HG02763 (cell line): Measurements from ENCODE around the gene HIVEP2.

Source experiments
- ATAC-seq: cut with Tn5 transposase; IDR thresholded peaks from one replicate; pipeline ENCODE4 v1.9.1; 2021; ENCODE audit warnings: mild to moderate bottlenecking, moderate library complexity; ENCODE audit not compliant: unreplicated experiment

HIVEP2 gene

DNA sequence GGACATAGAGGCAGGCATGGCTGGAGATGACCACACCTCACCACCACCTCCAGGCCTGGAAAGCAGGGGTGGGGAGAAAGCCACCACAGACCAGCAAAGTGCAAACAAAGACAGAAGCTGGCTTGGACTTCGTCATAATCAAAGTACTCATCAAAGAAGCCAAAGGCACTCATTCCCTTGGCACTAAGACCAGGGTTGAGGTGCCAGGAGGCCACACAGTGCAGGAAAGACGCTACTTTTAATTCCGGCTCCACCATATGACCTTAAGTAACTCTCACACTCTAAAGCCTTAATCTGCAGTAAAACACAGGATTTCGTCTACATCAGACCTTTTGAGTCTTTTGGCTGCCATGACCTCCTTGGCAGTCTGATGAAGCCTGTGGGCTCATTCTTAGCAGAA is 123.1 kb downstream of the HIVEP2 start:
- ATAC-seq: no peak

DNA sequence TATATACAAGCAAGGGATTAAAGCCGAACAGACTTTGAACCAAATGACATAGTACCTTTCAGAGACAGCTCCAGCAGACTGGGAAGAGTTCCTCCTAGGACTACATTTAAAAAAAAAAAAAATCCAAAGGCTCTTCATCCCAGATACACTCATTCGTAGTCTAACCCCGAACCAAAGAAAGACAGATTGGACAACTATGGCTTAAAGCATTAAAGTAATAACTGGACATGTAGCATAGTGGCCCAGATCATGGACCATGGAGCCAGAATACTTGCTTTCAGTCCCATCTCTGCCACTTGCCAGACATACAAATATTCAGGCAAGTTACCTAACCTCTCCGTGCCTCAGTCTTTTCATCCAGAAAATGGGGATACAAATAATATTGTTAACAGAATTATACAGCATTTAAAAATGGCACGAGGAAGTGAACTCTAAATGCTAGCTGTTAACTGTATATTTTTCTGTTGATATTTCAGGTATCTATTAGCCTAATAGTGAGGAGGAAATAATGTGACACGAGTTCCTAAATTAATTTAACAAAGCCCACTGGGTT is 123.7 kb downstream of the HIVEP2 start:
- no peak for ATAC-seq

DNA sequence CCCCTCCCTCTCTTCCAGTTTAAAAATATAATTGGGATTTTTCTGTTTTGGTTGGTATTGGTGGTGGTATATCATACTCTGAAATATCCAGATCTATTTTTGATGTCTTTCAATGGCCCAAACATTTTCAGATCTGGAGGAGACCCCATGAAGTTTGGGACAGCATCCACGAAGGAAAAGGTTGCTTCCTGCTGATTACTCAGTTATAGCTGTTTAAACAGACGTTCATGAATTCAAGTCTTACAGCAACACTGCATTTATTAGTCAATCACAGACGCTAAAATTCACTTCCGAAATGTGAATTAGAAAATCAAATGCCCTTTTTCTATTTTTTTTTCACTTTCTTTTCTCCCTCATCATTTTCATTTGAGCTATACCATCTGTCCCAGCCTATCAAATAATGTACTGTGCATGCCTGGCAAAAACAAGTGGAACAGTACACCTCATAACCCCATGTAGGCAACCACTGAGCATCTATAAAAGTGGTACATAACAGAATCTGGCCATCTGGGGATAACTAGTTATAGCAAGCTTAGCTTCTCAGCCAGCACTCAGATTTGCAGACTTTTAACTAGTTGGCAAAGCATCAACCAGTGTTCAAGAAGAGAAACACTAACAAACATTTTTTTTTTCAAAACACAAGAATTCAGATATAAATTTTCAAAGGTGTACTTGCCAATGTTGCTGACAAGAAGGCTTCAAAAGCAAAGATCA is 124.5 kb downstream of the HIVEP2 start:
- ATAC-seq: no peak

DNA sequence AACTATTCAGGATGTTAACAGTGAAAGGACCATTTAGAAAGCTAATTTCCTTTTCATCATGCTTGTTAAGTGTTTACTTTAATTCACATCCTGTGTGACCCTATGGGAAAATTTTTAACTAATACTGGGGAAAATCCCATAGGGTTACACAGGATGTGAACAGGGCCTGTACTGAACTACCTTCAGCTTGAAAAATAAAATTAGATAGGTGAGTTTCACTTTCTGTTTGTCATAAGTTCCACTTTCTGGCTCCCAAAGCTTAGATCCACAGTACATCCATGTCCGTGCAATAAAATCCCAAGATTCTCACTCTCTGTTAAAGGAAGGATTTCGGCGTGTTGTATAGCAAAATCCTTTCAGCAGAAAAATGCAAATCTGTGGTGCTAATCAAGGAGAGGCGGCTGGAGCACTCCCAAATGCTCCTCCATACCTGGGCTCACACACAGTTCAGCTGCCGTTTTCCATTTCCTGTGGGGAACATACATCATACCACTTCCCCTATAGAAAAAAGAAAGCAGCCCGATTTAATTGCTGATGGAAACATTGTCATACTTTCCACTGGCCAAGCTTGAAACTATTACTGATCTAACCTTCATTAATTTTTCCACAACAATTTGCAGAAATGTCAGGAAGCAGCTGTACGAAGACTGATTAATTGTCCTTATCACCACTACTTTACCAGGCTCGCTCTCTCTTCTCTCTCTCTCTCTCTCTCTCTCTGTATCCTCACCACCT is 125.2 kb downstream of the HIVEP2 start:
- ATAC-seq: peak; percentile 67

DNA sequence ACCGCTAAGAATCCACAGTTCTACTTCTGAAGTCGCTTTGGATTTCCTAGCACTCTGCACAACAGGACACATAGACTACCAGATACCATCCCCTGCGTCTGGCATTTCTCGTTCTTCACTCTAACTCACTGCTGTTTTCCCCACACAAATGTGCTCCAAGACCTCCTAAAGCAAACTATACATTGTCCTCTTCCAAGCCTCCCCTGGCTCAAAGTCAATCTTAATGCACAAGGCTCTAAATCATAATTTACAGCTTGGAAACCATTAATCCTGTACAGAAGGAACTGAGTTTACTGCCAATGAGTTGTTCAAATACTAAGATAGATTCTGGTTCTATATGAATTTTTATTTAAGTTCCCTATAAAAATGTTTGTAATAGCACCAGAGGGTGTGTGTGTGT is 128.5 kb downstream of the HIVEP2 start:
- no peak for ATAC-seq

DNA sequence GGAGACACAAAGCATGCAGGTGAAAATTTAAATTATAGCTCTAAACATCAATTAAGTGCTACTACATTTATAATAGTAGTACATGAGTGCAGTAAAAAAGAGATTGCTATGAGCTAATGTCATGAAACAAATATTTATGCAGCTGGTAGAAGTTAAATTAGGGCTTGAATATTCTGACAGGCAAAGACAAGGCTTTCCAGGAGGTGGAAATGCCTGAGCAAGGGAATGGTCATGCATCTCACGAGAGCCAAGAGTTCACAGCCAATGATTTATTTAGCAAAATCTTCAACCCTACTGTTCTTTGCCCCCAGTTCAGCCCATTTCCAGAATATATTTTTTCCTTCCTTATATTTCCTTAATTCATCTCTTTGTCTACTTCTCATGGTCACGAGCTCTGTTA is 128.9 kb downstream of the HIVEP2 start:
- ATAC-seq: no peak

DNA sequence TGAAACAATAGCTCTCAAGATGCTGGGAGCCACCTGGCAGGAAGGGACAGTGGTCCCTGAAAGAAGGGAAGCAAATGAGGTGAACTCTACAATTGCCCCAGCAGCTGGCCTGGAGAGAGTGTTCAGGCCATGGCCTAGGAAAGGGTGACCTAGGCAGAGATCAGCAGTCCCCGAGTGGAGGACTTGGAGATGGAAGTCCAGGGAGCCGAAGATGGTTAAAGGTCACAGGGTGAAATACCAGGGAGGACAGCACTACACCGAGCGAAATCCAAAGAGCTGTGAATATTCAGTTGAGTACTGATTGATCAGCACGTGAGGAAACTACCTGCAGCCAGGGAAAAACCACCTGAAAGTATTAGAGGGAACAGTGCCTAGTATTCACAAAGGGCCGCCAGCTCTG is 133.1 kb downstream of the HIVEP2 start:
- no peak for ATAC-seq

DNA sequence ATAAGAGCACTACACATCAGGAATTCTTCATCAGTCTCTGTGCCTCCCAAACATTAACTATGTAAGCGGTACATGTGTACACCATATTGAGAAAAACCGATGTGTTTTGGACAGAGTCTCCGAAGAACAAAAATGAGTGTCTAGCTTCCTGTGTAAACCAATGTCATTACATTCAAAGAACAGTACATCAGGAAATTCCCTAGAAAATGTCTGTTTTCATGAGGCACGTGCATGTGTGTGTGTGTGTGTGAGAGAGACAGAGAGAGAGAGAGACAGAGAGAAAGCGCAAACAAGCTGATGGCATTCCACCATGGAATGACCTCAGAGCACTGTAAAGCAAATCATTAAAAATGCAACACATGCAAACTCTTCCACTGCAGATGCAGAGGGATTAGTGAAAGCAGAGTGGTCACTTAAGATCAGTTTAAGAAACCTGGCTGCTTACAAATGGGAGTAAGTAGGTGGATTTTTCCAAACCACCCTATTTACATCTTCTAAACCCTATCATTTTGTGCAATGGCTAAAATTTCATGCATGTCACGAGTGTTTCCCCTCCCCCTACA is 133.9 kb downstream of the HIVEP2 start:
- no peak for ATAC-seq

DNA sequence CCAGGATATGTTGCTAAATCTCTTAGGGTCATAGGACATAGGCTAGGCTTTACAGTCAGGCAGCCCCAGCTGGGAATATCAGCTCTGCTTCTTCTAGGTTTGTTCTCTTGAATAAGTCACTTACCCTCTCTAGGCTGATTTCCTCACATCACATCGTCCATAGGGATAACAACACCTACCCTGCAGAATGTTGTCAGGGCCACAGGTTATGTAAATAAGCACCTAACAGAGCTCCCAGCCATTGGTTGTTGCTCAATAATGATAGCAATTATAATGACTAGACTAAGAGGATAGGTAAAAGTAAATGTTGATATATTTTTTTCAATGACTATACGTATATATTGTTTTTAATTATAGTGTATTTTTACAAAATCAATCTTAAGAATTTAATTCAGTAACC is 135.0 kb downstream of the HIVEP2 start:
- no peak for ATAC-seq

DNA sequence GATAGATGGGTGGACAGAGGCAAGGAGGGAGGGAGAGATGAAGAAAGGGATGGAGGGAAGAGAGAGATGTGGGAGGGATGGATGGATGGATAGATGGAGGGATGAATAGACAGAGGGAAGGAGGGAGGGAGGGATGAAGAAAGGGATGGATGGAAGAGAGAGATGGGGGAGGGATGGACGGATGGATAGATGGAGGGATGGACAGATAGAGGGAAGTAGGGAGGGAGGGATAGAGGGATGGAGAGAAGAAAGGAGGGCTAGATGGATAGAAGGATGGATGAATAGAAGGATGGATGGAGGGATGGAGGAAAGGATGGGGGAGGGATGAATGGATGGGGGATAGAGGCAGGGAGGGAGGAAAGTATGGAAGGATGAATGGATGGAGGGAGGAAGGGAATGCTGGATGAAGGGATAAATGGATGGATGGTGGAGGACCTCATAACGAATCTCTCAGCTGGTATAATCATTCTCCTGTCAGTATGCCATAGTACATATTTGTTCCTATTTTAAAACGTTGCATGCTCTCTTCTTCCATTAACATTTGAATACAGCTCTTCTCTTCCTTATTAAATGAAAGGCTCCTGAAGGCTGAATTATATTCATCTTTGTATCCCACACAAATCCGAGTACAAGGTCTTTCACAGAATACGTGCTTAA is 136.4 kb downstream of the HIVEP2 start:
- ATAC-seq: no peak

DNA sequence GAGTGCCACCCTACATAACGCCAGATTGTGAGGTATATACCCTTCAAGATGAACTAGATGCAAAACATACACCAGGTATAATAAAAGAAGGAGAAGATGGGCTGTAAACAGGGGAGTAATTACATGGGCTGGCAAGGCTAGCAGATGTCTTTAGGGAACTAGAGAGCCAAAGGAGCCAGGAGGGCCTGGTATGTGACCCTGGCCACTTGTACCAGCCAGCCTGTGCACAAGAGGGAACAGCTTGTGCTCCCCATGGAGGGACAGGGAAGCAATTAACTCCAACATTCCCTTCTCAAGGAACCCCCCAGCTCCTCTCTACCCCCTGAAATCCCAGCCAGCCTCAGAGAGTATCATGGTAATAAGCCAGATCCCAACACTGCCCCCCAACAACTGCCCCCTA is 139.9 kb downstream of the HIVEP2 start:
- no peak for ATAC-seq

DNA sequence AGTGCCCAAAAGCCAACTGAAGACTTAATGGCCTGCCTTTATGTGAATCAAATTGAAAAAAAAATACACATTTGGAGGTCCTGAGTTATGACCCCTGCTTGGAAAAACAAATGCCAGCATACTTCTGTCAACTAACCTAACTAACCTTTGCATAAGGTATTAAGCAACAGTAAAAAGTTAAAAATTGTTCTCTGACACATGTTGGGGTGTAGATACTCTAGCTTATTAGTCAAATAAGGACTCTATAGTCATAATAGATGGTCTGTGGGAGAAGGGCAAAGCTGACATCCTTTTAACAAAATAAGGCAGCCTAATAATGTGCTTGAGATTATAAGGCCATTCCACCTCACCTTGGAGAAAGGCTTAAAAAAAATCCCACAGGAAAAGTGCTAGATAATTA is 140.5 kb downstream of the HIVEP2 start:
- no peak for ATAC-seq

DNA sequence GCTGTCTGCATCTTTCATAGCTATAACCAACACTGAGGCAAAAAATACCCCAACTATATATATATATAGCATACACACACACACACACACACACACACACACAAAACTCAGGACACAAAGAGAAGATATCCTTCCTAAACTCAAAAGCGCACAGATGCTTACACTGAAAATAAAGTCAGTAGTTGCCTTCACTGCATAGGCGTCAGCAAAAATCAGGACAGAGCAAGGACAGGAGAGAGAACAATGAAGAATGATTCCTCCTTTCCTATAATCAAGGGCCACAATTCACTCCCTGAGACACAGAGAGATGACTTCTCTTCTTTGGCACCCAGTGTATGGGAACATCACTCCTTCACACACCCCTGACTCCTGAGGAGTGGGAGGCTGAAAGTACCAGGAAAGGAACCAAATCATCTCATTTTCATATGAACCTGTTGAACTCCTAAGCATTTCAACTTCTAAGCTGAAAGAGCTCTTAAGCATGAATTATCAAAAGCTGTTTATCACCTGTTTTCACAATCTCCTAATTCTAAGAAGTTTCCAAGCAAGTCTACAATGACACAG is 141.4 kb downstream of the HIVEP2 start:
- no peak for ATAC-seq

DNA sequence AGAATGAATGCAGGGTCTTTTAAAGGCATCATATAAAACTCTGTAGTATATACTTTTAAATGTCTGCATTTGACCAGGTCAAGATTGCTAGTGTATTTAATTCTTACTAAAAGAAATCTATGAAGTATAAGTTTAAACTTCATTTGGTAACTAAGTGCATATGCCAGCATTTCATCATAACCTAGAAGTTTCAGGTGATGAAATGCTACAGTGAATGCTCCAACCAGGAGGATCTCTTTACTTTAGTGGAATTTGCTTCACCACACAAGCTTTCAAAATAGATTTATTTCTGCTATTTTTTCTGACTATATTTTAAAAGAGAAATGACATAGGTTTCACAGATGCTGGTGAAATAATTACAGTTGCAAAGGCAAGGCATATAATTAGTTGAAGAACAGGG is 141.9 kb downstream of the HIVEP2 start:
- ATAC-seq: no peak

DNA sequence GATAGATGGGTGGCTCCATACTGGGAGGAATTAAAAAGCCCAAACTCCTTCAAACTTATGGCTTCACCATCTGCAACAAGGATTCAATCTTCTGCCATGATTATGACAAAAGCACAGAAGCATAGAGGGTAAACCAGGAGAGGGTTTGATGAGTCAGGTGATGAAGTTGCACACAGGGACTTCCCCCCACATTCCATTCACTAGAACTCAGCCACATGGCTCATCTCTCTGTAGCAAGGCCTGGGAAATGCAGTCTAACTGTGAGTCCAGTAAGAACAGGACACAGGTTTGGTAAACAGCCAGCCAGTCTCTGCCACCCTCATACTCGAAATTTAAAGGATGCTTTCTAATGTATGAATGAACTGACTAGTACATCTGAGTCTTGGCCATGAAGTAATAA is 142.9 kb downstream of the HIVEP2 start:
- ATAC-seq: no peak

DNA sequence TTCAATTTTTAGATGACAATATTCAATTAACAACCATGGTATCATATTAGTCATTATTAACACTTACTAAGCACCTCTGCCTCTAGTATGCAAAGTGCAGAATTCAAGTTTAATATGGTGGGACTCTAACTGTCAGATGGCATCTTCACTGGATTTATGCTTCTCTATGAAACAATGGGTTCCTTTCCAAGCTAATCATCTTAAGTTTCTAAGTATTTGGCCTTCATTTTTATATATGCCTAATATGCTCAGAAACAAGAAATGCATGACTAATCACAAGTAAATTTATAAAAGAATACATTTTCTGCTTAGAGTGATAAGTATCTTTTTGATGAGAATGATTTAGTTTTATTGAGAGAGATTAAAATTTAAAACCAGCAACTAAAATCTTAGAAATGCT is 144.7 kb downstream of the HIVEP2 start:
- ATAC-seq: no peak

DNA sequence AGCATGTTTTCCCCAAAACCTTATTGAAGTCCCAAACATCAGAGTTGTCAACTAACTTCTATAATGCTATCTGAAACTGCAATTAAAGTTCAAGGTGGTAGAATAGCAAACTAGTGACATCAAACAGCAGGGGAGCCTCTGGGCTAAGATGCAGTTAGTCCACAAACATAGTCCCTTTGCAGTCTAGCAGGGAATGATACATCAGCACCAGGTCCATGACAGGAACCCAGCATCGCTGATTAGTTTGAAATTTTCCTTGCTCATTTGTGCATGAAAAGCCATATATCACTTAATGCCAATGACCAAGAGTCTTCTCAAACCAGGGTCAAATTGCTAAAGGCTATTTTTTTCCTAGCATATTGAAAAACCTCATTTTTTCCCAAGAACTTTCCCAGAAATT is 145.3 kb downstream of the HIVEP2 start:
- no peak for ATAC-seq

DNA sequence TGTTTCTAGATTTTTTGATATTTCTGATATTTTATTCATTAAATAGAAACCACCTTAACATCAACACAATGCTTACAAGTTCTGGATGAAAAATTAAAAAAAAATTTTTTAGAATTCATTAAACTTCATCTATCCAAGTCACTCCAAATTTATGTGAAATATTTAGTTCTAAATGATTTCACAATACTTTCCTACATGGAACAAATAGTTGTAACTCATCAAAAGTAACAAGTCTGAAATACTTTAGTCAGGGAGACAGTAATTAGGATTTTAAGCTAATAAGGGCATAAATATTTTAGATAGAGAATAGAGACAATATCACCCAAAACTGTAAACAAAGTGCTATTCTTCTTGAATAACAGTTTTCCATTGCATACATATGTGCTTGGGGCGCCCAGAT is 147.8 kb downstream of the HIVEP2 start:
- ATAC-seq: no peak

DNA sequence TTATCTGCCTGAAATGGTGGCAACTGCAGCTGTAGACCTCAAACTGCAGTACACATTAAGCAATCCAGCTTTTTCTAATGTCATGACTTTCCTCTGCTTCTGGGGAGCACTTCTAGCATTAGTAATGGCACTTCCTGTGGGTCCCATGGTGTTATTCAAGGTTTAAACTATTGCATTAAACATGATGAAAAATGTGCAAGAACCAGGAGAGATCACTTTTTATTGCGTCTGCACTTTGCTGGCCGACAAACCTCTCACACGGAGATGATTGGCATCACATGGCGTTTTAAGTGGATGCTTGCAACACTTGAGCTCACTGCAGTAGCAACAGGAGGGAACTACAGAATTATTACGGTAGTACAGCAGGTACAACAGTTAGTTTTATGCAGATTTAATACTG is 148.4 kb downstream of the HIVEP2 start:
- no peak for ATAC-seq

DNA sequence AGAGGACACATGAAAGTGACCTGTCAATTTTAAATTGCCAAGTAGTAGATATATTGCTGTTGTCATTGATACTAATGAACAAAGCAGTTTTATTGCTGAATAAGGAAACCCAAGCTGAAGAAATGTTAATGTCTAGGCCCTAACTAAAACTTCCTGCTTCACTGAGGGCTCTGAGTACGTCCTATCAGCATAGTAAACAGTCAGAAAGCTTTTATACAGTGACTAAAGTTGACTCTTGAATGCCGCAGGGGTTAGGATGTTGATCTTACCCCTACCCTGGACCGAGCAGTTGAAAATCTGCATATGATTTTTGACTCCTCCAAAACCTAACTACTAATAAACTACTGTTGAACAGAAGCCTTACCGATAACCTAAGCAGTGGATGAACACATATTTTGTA is 149.0 kb downstream of the HIVEP2 start:
- ATAC-seq: no peak

DNA sequence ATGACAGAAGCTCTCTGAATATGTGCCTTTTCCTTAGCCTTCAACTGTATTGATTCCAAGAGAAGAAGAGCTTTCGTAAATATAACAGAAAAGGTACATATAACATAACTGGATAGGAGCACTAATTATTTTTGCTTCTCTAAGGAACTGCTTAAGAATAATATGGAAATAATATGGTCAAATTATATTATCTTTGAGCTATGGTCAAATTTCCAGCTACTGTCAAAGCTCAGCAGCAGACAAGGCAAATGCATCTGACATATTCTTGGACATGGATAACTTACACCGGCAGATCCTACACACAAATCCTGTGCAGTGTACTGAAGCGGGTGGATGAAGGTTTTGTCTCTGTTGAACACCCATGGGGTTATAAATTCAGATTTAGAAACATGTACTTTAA is 150.6 kb downstream of the HIVEP2 start:
- ATAC-seq: no peak
